Ectodermal cell (in vitro differentiated cells): ENCODE data around the gene INKA2.
"Not testable (repeated sequence)": the region's sequence is repeated elsewhere in the genome, so short reads cannot be mapped to it uniquely, and the experiment has no call there.

ENCODE experiments used
- H3K27ac ChIP-seq: 2 replicates; pipeline ENCODE4 v1.7.0; 2013; ENCODE audit warnings: mild to moderate bottlenecking, low read depth, low read length; ENCODE audit not compliant: insufficient read depth, poor library complexity, severe bottlenecking
- H3K27me3 ChIP-seq: 2 replicates; pipeline ENCODE4 v1.7.0; 2013; ENCODE audit warnings: mild to moderate bottlenecking, low read length; ENCODE audit not compliant: insufficient read depth, control insufficient read depth, poor library complexity, severe bottlenecking
- H3K36me3 ChIP-seq: one replicate; pipeline ENCODE4 v1.7.0; 2013; ENCODE audit warnings: low read length; ENCODE audit not compliant: control insufficient read depth, insufficient read depth
- H3K4me1 ChIP-seq: one replicate; pipeline ENCODE4 v1.7.0; 2013; ENCODE audit warnings: low read length; ENCODE audit not compliant: control insufficient read depth, insufficient read depth
- H3K4me3 ChIP-seq: 2 replicates; pipeline ENCODE4 v1.7.0; 2013; ENCODE audit warnings: low read depth, low read length, control low read depth; ENCODE audit not compliant: insufficient read depth
- H3K9me3 ChIP-seq: 2 replicates; pipeline ENCODE4 v1.7.0; 2013; ENCODE audit warnings: mild to moderate bottlenecking, low read length, moderate library complexity; ENCODE audit not compliant: control insufficient read depth
- WGBS, 2 experiments: methylation state at CpG; one replicate each; pipeline ENCODE4 v1.1.7; 2013; ENCODE audit warnings: missing lambda C conversion rate in 2 of 2; 5-methylcytosine and 5-hydroxymethylcytosine counted together

Gene INKA2

DNA sequence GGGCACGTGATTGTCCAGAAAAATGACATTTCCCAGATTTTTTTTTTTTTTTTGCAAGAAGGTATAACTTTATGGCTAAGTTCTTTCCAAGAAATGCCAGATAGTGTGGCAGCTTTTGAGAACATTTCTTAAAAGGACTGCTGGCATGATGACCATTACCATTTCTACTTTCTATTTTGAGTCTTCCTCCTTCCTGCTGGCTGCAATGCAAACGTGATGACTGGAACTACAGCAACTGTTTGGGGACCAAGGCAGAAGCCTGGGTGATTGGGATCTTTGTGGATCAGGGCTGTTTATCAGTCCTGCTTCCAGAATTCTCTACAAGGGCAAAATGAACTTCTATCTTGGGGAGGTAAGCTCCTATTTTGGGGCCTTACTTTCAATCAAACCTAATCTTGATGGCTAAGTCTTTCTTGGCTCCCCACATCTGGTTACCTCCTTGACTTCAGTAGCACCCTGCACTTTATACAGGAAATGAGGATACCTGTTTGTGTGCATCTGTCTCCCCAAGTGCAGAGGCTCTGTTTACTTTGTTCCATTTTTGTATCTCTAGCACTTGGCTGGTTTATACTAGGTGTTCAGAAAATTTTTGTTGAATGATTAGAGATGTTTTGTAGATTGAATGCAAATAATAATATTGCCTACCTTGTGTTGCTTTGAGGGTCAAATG, 12.8 kb upstream of the INKA2 start:
- H3K9me3 ChIP-seq = no peaks in the 10 kb centered on the region
- WGBS, 2 experiments = 84 to 91% methylated on average over 2 of the region's 2 CpGs
- no peaks in the 10 kb centered on the region for H3K27me3 ChIP-seq
- H3K27ac ChIP-seq = no peak overlapping the region
- H3K4me1 ChIP-seq = peaks cover 26% of the 10 kb centered on the region
- no peak overlapping the region for H3K4me3 ChIP-seq
- no peaks in the 10 kb centered on the region for H3K36me3 ChIP-seq

DNA sequence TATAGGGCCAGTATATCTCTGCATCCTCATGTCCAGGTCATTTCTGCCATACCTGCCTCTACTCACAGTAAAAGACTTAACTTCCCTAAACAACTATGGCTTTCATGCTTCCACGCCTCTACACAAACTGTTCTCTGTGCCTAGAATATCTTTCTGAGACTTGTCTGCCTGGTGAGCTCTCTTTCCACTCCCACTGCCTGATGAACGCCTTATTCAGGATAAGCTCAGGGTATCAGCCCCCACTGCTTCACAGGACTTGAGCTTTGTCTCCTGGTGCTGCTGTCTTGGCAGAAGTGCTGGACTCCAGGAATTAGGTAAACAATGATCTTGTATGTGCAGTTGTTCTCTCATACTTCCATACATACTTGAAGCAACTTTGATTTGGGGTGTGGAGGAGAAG, 11.7 kb upstream of the INKA2 start:
- H3K9me3 ChIP-seq = no peaks in the 10 kb centered on the region
- peaks cover 20% of the 10 kb centered on the region for H3K4me1 ChIP-seq
- 96% methylated on average over 2 of the region's 2 CpGs for WGBS, 2 experiments
- no peak overlapping the region for H3K4me3 ChIP-seq
- no peak overlapping the region for H3K27ac ChIP-seq
- no peaks in the 10 kb centered on the region for H3K27me3 ChIP-seq
- H3K36me3 ChIP-seq = no peaks in the 10 kb centered on the region

DNA sequence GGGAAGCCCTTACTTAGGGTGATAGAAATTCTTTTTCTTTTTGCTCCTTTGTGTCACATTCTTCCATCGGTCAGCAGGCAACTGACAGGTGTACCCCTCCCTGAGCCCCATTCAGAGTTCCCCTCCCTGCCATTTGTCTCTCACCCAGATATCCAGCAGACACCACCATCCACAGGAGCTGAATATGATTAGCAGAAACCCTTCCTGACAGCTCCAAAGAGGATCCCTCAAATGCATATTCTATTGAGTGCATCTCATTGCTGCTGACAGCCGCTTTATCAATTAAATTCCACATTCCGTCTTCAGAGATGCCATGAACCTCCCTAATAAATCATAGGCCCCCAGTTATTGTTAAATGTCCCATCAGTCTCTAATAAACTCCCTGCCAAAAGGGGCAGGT, 10.4 kb upstream of the INKA2 start:
- Histone ChIP-seq H3K4me3 (no peak overlapping the region), H3K4me1 (peaks cover 18% of the 10 kb centered on the region), H3K27me3 (no peaks in the 10 kb centered on the region), H3K36me3 (no peaks in the 10 kb centered on the region), H3K9me3 (no peaks in the 10 kb centered on the region), H3K27ac (peak overlapping the region; percentile 47)
- 54 to 60% methylated on average over 3 of the region's 3 CpGs for WGBS, 2 experiments

DNA sequence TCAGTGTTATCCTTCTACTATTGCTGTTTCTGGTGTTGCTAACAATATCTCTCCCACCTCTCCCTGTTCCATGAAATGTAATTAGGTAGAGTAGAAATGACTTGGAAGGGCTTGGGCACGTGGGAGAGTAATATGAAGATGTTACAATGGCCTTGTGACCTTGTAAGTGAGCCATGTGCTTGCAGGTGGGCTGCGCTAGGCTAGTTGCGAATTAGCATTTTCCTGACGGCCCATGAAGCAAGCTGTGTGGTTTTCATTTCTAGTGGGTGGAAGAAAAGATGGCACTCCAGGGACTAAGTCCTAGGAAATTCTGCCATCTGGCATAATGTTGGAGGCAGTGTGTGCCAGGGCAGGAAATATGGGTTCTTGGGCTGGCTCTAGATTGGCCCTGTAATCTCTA, 8.8 kb upstream of the INKA2 start:
- Histone ChIP-seq H3K27ac (no peak overlapping the region), H3K9me3 (no peaks in the 10 kb centered on the region), H3K27me3 (no peaks in the 10 kb centered on the region), H3K4me3 (no peak overlapping the region), H3K36me3 (no peaks in the 10 kb centered on the region), H3K4me1 (peaks cover 14% of the 10 kb centered on the region)
- 86 to 93% methylated on average over 4 of the region's 4 CpGs for WGBS, 2 experiments

DNA sequence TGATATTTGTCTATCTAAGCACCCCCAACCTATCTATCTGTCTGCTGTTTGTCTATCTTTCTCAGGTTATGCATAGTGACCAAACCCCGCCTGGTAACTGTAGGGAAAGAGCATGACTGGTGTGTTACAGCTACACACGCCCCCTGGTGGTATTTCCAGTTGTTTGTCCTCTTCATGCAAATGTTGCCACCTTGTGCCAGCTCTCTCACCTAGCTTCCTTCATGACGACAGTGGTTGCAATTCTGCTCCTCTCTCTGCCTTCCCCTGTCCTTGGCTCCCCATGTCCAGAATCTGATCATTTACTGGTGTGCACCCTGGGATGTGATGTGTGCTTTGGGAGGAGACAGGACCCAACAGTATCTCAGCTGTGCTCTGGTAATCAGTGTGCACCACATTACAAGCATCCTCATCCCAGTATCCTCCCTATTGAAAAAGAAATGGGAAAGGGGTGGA, 8.1 kb upstream of the INKA2 start:
- Histone ChIP-seq H3K4me1 (peaks cover 14% of the 10 kb centered on the region), H3K27me3 (no peaks in the 10 kb centered on the region), H3K9me3 (no peaks in the 10 kb centered on the region), H3K27ac (no peak overlapping the region), H3K36me3 (no peaks in the 10 kb centered on the region), H3K4me3 (no peak overlapping the region)
- 43 to 46% methylated on average over 3 of the region's 3 CpGs for WGBS, 2 experiments

DNA sequence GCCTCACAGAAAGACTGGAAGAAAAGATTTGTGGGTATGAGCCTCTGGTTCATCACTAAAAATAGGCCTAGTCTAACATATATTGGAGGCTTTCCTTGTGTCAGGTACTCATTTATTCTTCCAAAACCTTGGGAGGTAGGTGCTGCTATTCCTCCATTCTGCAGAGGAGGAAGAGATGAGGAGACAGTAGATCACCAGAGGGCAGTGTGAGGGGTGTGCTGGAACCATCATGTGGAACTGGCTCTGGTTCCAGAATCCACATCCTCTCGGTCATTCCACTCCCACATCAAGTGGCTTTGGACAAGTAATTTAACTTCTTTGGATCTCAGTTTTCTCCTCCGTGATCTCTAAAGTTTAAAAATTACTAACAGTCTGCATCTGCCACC, 7.4 kb upstream of the INKA2 start:
- Histone ChIP-seq H3K27ac (no peak overlapping the region), H3K27me3 (no peaks in the 10 kb centered on the region), H3K4me3 (no peak overlapping the region), H3K9me3 (no peaks in the 10 kb centered on the region), H3K4me1 (peaks cover 14% of the 10 kb centered on the region), H3K36me3 (no peaks in the 10 kb centered on the region)
- WGBS, 2 experiments = 90 to 94% methylated on average over 2 of the region's 2 CpGs

DNA sequence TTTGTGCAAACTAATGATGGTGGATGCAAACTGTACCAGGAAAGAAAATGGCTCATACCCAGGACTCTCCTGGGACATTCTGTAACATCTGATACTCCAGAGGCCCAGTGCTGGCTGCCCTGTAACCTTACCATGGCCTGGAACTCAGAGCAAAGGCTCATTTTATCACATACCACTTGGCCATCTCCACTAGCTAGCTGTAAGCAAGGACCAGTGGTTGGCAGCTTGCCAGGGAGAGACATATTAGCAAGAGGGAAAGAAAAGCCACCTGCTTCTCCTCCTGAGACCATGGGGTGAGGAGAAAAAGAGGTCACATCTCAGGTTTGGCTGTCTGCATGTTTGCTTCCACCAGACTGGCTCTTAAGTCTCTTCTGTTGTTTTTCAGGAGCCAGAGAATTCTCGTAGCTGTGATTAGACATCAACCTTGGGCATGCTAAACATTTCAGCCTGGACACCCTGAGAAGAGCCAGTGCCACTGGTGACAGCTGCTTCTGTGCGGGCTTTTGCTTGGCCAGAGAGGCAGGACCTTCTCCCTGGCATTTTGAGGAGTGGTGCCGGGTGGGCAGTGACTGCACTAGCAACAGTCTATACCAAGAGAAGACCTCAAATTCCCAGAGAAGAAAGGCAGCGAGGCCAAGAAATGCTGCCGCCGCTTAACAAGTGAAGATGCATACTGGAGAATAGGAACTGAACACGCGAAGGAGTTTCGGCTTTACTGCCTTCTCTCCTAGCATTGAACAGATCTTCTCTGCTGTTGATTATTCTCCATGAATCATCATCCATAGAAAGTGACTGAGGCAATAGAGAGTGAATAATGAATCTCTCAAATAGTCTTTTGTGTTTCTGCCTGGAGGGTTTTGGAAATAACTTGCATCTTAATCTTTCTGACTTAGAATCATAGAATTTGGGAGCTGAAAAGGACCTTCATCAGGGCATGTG, 6.7 kb upstream of the INKA2 start:
- WGBS, 2 experiments = 94 to 97% methylated on average over 9 of the region's 9 CpGs
- Histone ChIP-seq H3K27ac (no peak overlapping the region), H3K27me3 (peaks cover 6% of the 10 kb centered on the region)

DNA sequence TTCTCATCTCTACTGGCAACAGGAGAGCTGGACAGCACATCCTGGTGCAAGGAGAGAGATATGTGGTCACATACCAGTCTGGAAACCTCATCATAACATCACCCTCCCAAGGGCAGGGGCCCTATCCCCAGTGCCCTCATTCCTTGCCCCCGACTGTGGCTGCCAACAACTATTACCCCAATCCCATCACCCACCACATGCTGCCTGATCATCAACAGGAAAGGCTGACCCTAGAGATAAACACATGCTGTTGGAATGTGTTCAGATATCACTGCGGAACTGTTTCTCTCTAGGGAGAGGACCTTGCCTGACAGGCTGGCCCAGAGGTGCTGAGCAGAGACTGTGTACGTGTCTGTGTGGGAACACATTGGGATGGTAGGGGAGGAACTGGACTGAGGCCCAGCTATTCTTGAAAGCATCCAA, 4.5 kb upstream of the INKA2 start:
- 88 to 93% methylated on average over 3 of the region's 3 CpGs for WGBS, 2 experiments
- H3K4me3 ChIP-seq = no peak overlapping the region
- no peak overlapping the region for H3K27ac ChIP-seq
- H3K9me3 ChIP-seq = no peaks in the 10 kb centered on the region
- H3K36me3 ChIP-seq = no peaks in the 10 kb centered on the region
- peaks cover 7% of the 10 kb centered on the region for H3K27me3 ChIP-seq
- peaks cover 3% of the 10 kb centered on the region for H3K4me1 ChIP-seq

More for the DNA sequence above, 6.7 kb upstream of the INKA2 start:
- Histone ChIP-seq H3K4me1 (peaks cover 14% of the 10 kb centered on the region), H3K9me3 (no peaks in the 10 kb centered on the region), H3K4me3 (no peak overlapping the region), H3K36me3 (no peaks in the 10 kb centered on the region)

DNA sequence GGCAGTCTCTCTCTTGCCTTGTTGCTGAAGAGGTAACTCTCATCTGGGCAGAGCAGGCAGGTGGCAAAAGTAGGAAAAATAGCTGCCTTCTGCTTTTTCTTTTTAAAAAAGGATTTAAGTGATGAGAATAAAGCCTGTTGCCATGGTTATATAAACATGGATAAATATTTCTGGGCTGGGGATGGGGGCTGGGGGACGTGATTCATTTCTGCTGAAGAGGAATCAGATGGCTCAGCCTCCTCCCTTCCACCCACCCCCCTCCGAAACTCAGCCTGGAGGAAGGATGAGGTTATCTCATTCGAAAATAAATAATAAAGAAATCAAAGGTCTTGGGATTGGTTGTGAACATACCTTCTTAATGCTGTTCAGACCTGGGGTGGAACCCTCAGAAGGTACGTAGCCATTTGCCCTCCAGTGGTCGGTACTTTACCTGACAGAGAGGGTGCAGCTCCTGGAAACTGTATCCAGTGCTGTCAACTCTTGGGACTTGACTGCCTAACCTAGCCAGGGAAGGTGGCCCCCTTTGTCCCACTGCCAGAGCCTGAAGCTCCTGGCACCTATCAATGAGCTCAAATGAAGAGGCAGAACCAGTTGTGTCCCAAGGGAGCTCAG, 3.8 kb upstream of the INKA2 start:
- Histone ChIP-seq H3K27me3 (peaks cover 7% of the 10 kb centered on the region), H3K4me3 (no peak overlapping the region), H3K36me3 (no peaks in the 10 kb centered on the region), H3K4me1 (peaks cover 2% of the 10 kb centered on the region), H3K27ac (no peak overlapping the region), H3K9me3 (no peaks in the 10 kb centered on the region)
- 95% methylated on average over 4 of the region's 5 CpGs for WGBS, 2 experiments

DNA sequence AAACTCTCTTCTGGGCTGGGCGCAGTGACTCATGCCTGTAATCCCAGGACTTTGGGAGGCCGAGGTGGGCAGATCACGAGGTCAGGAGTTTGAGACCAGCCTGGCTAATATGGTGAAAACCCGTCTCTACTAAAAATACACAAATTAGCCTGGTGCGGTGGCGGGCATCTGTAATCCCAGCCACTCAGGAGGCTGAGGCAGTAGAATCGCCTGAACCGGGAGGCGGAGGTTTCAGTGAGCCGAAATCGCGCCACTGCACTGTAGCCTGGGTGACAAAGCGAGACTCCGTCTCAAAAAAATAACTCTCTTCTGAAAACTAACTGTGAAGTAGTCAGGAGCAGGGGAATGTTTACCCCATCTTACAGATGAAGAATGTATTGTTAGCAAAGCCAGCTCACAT, 3.1 kb upstream of the INKA2 start:
- not testable (repeated sequence) for H3K9me3 ChIP-seq, H3K27ac ChIP-seq, H3K36me3 ChIP-seq, H3K4me1 ChIP-seq, H3K4me3 ChIP-seq, H3K27me3 ChIP-seq
- WGBS, 2 experiments = 93 to 94% methylated on average over 14 of the region's 14 CpGs
